ENCODE measurements around the gene SEMA3C. TPM values are rescaled to one million over a fixed set of nuclear protein-coding genes. Genes with fewer than 3 reads are reported as not detected.

Gene SEMA3C
- total and polyA plus RNA-seq, 8 donors = 58.0 to 118 (median 95.0) TPM

GRCh38 chr7:80856769-80857168 is 62.1 kb downstream of the SEMA3C start:
- no peak overlapping the region for H3K27ac ChIP-seq
- ATAC-seq (no peak), DNase-seq (no peak)
- no peaks in the 10 kb centered on the region for H3K36me3 ChIP-seq
- no peaks in the 10 kb centered on the region for H3K9me3 ChIP-seq
- no peaks in the 10 kb centered on the region for H3K27me3 ChIP-seq
- H3K4me1 ChIP-seq = peaks cover 6 to 11% of the 10 kb centered on the region in 2 donors
- intact Hi-C loops (cut with DNase I) = no loop called here
- TF ChIP-seq CTCF (IDR thresholded peaks at IDR 0.05) = no peak
- H3K4me3 ChIP-seq = no peak overlapping the region

GRCh38 chr7:80851896-80852476 is 66.9 kb downstream of the SEMA3C start:
- Histone ChIP-seq H3K9me3 (no peaks in the 10 kb centered on the region), H3K4me1 (no peaks in the 10 kb centered on the region), H3K27ac (no peak overlapping the region), H3K27me3 (no peaks in the 10 kb centered on the region), H3K4me3 (no peak overlapping the region), H3K36me3 (no peaks in the 10 kb centered on the region)
- DNase-seq (no peak), ATAC-seq (peak; percentile 61)
- intact Hi-C loops (cut with DNase I) = no loop called here
- no peak for TF ChIP-seq CTCF (IDR thresholded peaks at IDR 0.05)

GRCh38 chr7:80848841-80849240 is 70.0 kb downstream of the SEMA3C start:
- Histone ChIP-seq H3K4me3 (no peak overlapping the region), H3K27ac (no peak overlapping the region), H3K9me3 (no peaks in the 10 kb centered on the region), H3K27me3 (no peaks in the 10 kb centered on the region), H3K4me1 (no peaks in the 10 kb centered on the region), H3K36me3 (no peaks in the 10 kb centered on the region)
- DNase-seq (no peak), ATAC-seq (no peak)
- intact Hi-C loops (cut with DNase I) = no loop called here
- no peak for TF ChIP-seq CTCF (IDR thresholded peaks at IDR 0.05)

GRCh38 chr7:80847895-80848294 is 71.0 kb downstream of the SEMA3C start:
- H3K4me3 ChIP-seq = no peak overlapping the region
- no peaks in the 10 kb centered on the region for H3K27me3 ChIP-seq
- H3K27ac ChIP-seq = no peak overlapping the region
- ATAC-seq = no peak
- peaks cover 0 to under 1% of the 10 kb centered on the region in 2 donors for H3K4me1 ChIP-seq
- intact Hi-C loops (cut with DNase I) = no loop called here
- H3K9me3 ChIP-seq = no peaks in the 10 kb centered on the region
- DNase-seq = no peak
- TF ChIP-seq CTCF (IDR thresholded peaks at IDR 0.05) = no peak
- H3K36me3 ChIP-seq = no peaks in the 10 kb centered on the region

DNA sequence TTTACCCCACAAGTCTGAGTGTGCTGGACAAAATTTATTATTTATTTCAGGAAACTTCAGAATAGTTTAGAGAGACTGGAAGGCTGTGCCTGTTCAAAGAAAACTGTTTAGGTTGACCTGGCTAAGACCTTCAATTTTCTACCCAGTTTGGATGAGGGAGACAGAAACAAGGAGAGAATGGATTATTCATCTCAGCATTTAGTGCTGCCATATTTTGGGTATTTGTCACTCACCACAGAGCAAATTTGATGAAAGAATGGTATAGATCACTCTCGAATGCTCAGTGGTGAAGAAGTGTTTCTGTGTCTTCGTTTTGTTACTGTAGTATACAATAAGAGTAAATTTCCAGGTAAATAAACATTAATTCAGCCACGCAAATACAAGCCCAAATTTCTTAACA is 71.8 kb downstream of the SEMA3C start:
- no peaks in the 10 kb centered on the region for H3K36me3 ChIP-seq
- no peak overlapping the region for H3K4me3 ChIP-seq
- ATAC-seq (no peak), DNase-seq (no peak)
- TF ChIP-seq CTCF (IDR thresholded peaks at IDR 0.05) = no peak
- no peaks in the 10 kb centered on the region for H3K27me3 ChIP-seq
- H3K9me3 ChIP-seq = no peaks in the 10 kb centered on the region
- no peak overlapping the region for H3K27ac ChIP-seq
- peaks cover 0 to 9% of the 10 kb centered on the region in 2 donors for H3K4me1 ChIP-seq
- intact Hi-C loops (cut with DNase I) = no loop called here

Measured in left lung (tissue), 10 donors.